ENCODE data around the gene STK4. TPM values are rescaled to one million over a fixed set of nuclear protein-coding genes. Genes with fewer than 3 reads are reported as not detected.
A peak's percentile ranks its signal among the peaks of the same experiment; 100 is the strongest.

Gene STK4
- total and polyA plus RNA-seq, 3 donors from 2014 or later: 24.9 to 42.7 (median 39.6) TPM

DNA sequence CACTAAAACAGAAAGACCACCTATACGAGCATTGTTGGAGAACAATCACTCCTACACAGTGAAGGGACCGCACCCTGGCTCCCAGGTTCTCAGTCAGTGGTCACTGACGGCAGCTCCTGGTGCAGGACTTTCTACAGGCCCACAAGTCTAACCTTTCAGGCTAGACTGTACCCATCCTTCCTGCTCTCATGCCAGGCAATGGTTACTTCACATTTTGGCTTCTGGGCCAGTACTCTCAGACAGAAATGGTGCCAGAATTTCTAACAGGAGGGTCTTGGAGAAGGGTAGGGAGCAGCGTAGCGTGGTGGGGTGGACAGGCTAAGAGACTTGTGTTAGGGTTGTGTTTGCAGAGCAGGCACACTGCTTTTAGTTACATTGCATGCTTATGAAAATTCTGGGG, 18.2 kb upstream of the STK4 start:
- Histone ChIP-seq H3K36me3 (ENCODE audit: low read depth, missing control alignments) (no peaks in the 10 kb centered on the region), H3K4me3 (no peak overlapping the region), H3K27me3 (no peaks in the 10 kb centered on the region), H3K27ac (peak overlapping the region in 1 of 2 donors; percentile 52), H3K4me1 (peaks cover 20% of the 10 kb centered on the region), H3K9me3 (no peaks in the 10 kb centered on the region)
- WGBS, 2 donors: 60 to 70% methylated on average over 5 of the region's 5 CpGs
- TF ChIP-seq POLR2A (IDR thresholded peaks at IDR 0.05): no peak
- TF ChIP-seq, protein P1, sequence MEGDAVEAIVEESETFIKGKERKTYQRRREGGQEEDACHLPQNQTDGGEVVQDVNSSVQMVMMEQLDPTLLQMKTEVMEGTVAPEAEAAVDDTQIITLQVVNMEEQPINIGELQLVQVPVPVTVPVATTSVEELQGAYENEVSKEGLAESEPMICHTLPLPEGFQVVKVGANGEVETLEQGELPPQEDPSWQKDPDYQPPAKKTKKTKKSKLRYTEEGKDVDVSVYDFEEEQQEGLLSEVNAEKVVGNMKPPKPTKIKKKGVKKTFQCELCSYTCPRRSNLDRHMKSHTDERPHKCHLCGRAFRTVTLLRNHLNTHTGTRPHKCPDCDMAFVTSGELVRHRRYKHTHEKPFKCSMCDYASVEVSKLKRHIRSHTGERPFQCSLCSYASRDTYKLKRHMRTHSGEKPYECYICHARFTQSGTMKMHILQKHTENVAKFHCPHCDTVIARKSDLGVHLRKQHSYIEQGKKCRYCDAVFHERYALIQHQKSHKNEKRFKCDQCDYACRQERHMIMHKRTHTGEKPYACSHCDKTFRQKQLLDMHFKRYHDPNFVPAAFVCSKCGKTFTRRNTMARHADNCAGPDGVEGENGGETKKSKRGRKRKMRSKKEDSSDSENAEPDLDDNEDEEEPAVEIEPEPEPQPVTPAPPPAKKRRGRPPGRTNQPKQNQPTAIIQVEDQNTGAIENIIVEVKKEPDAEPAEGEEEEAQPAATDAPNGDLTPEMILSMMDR (IDR thresholded peaks at IDR 0.05): no peak
- DNase-seq: no peak
- intact Hi-C loops (cut with DNase I; ENCODE audit: low total_unique reads): no loop called here

DNA sequence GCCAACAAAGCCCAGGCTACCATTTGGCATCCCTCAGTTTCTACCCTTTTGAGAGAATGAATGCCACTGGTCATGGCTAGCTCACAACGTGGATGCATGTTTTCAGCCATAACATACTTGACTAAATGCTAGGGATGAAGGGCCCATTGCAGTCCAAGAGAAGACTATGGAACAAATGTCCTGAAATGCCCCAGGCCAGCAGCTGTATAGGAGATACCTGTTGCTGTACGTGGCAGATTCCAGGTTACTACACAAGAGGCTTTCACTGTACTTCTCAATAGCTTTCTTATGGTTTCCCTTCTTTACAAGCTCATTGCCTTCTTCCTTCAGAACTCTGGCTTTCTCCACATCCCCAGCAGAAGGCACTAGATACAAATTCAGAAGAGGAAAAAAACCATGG, 17.8 kb upstream of the STK4 start:
- Histone ChIP-seq H3K9me3 (no peaks in the 10 kb centered on the region), H3K4me1 (peaks cover 18% of the 10 kb centered on the region), H3K27me3 (no peaks in the 10 kb centered on the region), H3K4me3 (no peak overlapping the region), H3K36me3 (ENCODE audit: low read depth, missing control alignments) (no peaks in the 10 kb centered on the region), H3K27ac (peak overlapping the region; percentile 15 to 52)
- TF ChIP-seq, protein P1 (IDR thresholded peaks at IDR 0.05): no peak
- TF ChIP-seq POLR2A (IDR thresholded peaks at IDR 0.05): no peak
- 87 to 89% methylated on average over 2 of the region's 2 CpGs for WGBS, 2 donors
- intact Hi-C loops (cut with DNase I; ENCODE audit: low total_unique reads): no loop called here
- no peak for DNase-seq

DNA sequence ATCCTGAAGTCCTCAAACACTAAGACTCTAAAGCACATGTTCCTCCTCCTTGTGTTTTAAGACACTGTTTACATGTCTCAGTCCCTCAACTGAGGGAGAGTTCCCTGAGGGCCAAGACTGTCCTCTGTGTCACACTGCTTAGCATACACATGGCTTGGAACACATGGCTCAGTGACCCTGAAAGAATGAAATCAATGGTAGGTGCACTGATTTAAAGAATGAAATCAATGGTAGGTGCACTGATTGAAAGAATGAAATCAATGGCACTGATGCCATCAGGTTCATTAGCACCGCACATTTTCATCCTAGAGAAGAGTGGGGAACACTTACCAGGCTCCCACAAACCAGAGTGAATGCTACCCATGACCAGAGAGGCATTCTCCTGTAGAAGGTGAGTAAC, 15.9 kb upstream of the STK4 start:
- no peak for DNase-seq
- WGBS, 2 donors: 91 to 100% methylated on average over 1 of the region's 1 CpG
- no peaks in the 10 kb centered on the region for H3K36me3 ChIP-seq (ENCODE audit: low read depth, missing control alignments)
- H3K4me3 ChIP-seq: no peak overlapping the region
- TF ChIP-seq, protein P1 (IDR thresholded peaks at IDR 0.05): no peak
- no peak for TF ChIP-seq POLR2A (IDR thresholded peaks at IDR 0.05)
- intact Hi-C loops (cut with DNase I; ENCODE audit: low total_unique reads): no loop called here
- H3K27me3 ChIP-seq: no peaks in the 10 kb centered on the region
- no peaks in the 10 kb centered on the region for H3K9me3 ChIP-seq
- H3K4me1 ChIP-seq: peaks cover 18% of the 10 kb centered on the region
- no peak overlapping the region for H3K27ac ChIP-seq

DNA sequence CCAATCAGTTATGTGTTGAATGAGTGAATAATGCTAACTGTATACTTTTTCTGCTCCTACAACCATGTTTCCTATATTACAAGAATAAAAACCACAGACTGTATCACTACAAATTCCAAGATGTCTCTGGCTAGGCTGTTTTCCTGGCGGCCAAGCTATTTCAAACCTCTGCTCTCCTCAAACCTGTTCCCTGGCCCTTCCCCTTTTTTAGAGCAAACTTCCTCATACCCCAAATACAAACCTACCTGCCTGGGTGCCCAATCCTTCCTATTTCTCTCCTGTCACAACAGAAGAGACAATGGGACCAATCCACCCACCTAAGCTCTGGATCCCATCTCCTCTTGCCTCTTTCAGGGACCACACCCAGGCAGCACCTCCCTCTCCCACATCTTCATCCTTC, 13.6 kb upstream of the STK4 start:
- DNase-seq: no peak
- H3K4me1 ChIP-seq: no peaks in the 10 kb centered on the region
- no peaks in the 10 kb centered on the region for H3K27me3 ChIP-seq
- TF ChIP-seq POLR2A (IDR thresholded peaks at IDR 0.05): no peak
- TF ChIP-seq, protein P1 (IDR thresholded peaks at IDR 0.05): no peak
- no peak overlapping the region for H3K4me3 ChIP-seq
- no peaks in the 10 kb centered on the region for H3K36me3 ChIP-seq (ENCODE audit: low read depth, missing control alignments)
- no peak overlapping the region for H3K27ac ChIP-seq
- H3K9me3 ChIP-seq: no peaks in the 10 kb centered on the region
- intact Hi-C loops (cut with DNase I; ENCODE audit: low total_unique reads): no loop called here
- WGBS, 2 donors: 92 to 98% methylated on average over 1 of the region's 1 CpG

DNA sequence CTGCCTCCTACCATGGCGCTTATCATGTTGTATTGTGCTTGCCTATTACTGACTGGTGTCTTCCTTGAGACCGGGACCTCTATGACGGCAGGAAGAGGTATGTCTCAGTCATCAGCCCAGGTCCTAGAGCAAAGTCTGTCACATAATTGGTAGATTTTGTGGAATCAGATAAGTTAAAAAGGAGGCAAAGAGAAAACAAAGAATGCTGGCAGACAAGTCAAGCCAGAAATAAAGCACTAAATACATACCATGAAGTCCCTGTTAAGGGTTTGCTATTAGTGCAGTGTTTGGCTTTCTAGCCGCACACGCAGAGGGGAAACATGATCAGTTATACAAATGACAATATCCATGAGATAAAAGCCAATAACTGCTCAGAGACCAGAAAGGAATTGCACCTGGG, 12.1 kb upstream of the STK4 start:
- Histone ChIP-seq H3K4me1 (peaks cover 12% of the 10 kb centered on the region), H3K9me3 (no peaks in the 10 kb centered on the region), H3K36me3 (ENCODE audit: low read depth, missing control alignments) (no peaks in the 10 kb centered on the region), H3K4me3 (no peak overlapping the region), H3K27me3 (no peaks in the 10 kb centered on the region), H3K27ac (no peak overlapping the region)
- TF ChIP-seq, protein P1 (IDR thresholded peaks at IDR 0.05): no peak
- no peak for TF ChIP-seq POLR2A (IDR thresholded peaks at IDR 0.05)
- intact Hi-C loops (cut with DNase I; ENCODE audit: low total_unique reads): no loop called here
- WGBS, 2 donors: 94 to 99% methylated on average over 5 of the region's 5 CpGs
- DNase-seq: no peak

Measured in testis (tissue), 3 donors.